Progenitor cell of endocrine pancreas (in vitro differentiated cells): Measurements from ENCODE around the gene PRKN. TPM values are rescaled to one million over a fixed set of nuclear protein-coding genes. Genes with fewer than 3 reads are reported as not detected.

Source experiments
- DNase-seq: peaks from one replicate; pipeline ENCODE4 v3.0.0; 2021; ENCODE audit warnings: low spot score; ENCODE audit not compliant: unreplicated experiment
- H3K27ac Mint-ChIP-seq: 2 replicates; pipeline ENCODE4 v1.8.0; 2021; ENCODE audit warnings: mild to moderate bottlenecking, moderate library complexity, mixed read lengths
- H3K27me3 Mint-ChIP-seq: 2 replicates; pipeline ENCODE4 v1.8.0; 2021; ENCODE audit warnings: mixed read lengths
- H3K36me3 Mint-ChIP-seq: 2 replicates; pipeline ENCODE4 v1.8.0; 2022; ENCODE audit warnings: mixed read lengths; ENCODE audit not compliant: insufficient read depth
- H3K4me1 Mint-ChIP-seq: 2 replicates; pipeline ENCODE4 v1.8.0; 2021; ENCODE audit warnings: low read depth, mixed read lengths
- H3K4me3 Mint-ChIP-seq: 2 replicates; pipeline ENCODE4 v1.8.0; 2021; ENCODE audit warnings: low read depth, mild to moderate bottlenecking, moderate library complexity, mixed read lengths
- H3K9me3 Mint-ChIP-seq: 2 replicates; pipeline ENCODE4 v1.8.0; 2021; ENCODE audit warnings: low read depth, mixed read lengths
- total RNA-seq: library from RNA; stranded (reverse); gene quantifications from 2 replicates; pipeline ENCODE4 v1.2.1, GENCODE V29; 2021
- TF ChIP-seq, protein P1 (sequence below): fragments of 200-600 bp; sonication (generic); IDR thresholded peaks from one replicate; pipeline ENCODE4 v1.5.0; 2021; ENCODE audit warnings: antibody characterized with exemption, mild to moderate bottlenecking; ENCODE audit not compliant: unreplicated experiment

The PRKN gene
- total RNA-seq, 1 donor from 2014 or later, result 4.6 TPM

DNA sequence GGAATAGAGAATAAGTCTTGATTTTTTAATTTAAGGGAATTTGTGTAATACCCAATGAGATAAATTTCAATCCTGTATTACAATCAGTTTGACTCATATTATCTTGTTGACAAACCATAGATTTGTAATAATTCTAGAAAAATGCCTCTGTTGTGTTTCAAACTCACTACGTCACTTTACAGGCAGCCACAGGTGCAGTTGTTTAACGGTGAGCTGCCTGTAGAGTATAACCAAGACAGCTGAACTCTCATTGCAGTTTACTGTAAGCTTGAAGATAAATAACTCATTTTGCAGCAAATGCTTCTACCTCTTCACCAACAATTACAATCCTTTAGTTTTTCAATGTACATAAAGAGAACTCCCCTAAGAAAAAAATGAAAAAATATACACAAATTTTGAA lies 114.3 kb downstream of the PRKN start:
- TF ChIP-seq, protein P1, sequence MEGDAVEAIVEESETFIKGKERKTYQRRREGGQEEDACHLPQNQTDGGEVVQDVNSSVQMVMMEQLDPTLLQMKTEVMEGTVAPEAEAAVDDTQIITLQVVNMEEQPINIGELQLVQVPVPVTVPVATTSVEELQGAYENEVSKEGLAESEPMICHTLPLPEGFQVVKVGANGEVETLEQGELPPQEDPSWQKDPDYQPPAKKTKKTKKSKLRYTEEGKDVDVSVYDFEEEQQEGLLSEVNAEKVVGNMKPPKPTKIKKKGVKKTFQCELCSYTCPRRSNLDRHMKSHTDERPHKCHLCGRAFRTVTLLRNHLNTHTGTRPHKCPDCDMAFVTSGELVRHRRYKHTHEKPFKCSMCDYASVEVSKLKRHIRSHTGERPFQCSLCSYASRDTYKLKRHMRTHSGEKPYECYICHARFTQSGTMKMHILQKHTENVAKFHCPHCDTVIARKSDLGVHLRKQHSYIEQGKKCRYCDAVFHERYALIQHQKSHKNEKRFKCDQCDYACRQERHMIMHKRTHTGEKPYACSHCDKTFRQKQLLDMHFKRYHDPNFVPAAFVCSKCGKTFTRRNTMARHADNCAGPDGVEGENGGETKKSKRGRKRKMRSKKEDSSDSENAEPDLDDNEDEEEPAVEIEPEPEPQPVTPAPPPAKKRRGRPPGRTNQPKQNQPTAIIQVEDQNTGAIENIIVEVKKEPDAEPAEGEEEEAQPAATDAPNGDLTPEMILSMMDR, result no peak
- no peak for DNase-seq
- no peaks in the 10 kb centered on the region for H3K9me3 Mint-ChIP-seq
- H3K4me3 Mint-ChIP-seq, result no peak overlapping the region
- peaks cover 1% of the 10 kb centered on the region for H3K4me1 Mint-ChIP-seq
- H3K27me3 Mint-ChIP-seq, result no peaks in the 10 kb centered on the region
- no peaks in the 10 kb centered on the region for H3K36me3 Mint-ChIP-seq
- H3K27ac Mint-ChIP-seq, result no peak overlapping the region

DNA sequence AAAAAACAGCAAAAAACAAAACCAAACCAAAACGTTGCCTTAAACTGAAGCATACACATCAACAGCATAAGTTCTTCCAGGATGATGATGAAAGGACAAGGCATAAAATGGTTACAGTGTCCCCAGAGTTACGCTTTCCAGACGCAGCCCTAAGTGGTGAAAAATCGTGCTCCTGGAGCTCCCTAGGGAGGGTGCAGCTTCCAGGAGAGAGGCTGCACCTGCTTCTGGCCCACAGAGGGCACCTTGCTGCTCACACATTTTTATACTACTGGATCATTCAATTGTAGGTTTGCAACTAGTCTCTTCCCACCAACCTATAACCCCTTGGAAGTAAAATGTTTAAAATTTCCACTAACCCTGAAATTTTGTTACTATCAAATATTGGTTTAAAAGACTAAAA lies 115.0 kb downstream of the PRKN start:
- H3K4me3 Mint-ChIP-seq, result no peak overlapping the region
- H3K36me3 Mint-ChIP-seq, result no peaks in the 10 kb centered on the region
- H3K4me1 Mint-ChIP-seq, result peaks cover 1% of the 10 kb centered on the region
- DNase-seq, result no peak
- no peaks in the 10 kb centered on the region for H3K27me3 Mint-ChIP-seq
- no peak overlapping the region for H3K27ac Mint-ChIP-seq
- TF ChIP-seq, protein P1, result no peak
- no peaks in the 10 kb centered on the region for H3K9me3 Mint-ChIP-seq

DNA sequence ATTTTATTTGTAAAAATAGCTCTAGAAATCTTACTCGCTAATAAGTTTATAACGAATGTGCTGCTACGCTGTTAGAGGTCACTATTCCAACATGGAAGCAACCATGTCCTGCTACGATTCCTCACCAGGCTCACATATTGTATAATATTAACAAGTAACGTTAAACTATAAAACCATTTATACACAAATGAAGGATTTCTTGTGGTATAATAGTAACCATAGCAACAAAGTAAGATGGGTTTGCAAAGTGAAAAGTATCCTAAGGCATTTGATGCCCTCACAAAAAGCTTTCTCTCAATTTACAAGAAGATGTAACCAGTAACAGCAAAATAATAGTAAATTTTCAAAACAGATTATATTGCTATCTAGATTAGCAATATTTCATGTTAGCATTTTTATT lies 117.2 kb downstream of the PRKN start:
- H3K36me3 Mint-ChIP-seq, result no peaks in the 10 kb centered on the region

DNA sequence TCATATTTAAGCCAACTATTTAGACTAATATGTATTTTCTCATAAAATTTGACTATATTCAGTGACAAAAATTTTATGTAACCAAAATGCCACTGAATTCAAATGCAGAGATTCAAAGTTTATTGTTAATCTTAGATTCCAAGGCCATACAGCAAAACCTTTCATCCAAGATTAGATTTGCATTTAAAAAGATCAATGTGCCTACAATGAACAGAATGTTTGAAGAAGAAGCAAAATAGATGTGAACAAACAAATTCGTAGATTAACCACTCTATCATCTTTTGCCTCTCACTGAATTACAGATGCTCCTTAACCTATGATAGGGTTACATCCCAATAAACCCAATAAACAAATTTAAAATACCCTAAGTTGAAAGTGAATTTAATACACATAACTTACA lies 121.7 kb downstream of the PRKN start:
- Mint-ChIP-seq H3K9me3 (no peaks in the 10 kb centered on the region), H3K36me3 (no peaks in the 10 kb centered on the region), H3K4me1 (peaks cover 12% of the 10 kb centered on the region), H3K27ac (no peak overlapping the region), H3K27me3 (peaks cover 4% of the 10 kb centered on the region), H3K4me3 (no peak overlapping the region)
- TF ChIP-seq, protein P1, result no peak
- DNase-seq, result no peak

More for the DNA sequence above, 117.2 kb downstream of the PRKN start:
- no peak overlapping the region for H3K4me3 Mint-ChIP-seq
- DNase-seq, result no peak
- H3K9me3 Mint-ChIP-seq, result no peaks in the 10 kb centered on the region
- no peaks in the 10 kb centered on the region for H3K4me1 Mint-ChIP-seq
- no peak overlapping the region for H3K27ac Mint-ChIP-seq
- TF ChIP-seq, protein P1, result no peak
- H3K27me3 Mint-ChIP-seq, result no peaks in the 10 kb centered on the region

DNA sequence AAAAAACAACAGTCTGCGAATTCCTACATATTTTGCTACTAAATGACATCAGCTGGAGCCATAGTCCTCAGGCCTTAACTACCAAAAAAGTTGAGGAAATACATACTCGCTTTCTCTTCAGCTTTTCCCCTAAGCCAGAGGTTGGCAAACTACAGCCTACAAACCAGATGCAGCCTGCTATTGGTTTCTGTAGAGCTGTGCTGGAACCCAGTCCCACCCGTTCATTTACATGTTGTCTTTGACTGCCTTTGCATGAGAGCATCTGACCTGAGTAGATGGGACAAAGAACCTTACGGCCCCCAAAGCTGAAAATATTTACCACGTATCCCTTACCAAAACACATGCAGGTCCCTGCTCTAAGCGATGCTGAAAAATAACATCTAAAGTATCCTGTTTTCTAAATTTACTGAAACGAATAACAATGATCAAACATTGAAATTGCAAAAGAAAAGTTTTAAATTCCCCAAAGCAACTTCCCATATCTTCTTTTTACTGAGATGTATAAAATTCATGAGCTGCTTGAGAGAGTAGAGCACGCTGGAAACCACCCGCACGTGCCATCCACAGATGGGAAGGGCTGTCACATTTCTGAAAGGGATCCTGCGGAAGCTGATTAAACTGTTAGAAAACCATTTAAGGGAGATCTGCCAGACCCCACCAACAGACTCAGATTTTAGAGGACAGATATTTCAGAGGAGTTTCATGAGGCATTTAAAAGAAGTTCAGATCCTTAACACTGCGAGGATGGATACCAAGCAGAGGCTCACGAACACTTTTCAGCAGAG lies 124.1 kb downstream of the PRKN start:
- Mint-ChIP-seq H3K9me3 (no peaks in the 10 kb centered on the region), H3K36me3 (no peaks in the 10 kb centered on the region), H3K4me3 (no peak overlapping the region), H3K4me1 (peaks cover 12% of the 10 kb centered on the region), H3K27ac (no peak overlapping the region), H3K27me3 (peaks cover 4% of the 10 kb centered on the region)
- TF ChIP-seq, protein P1, result no peak
- no peak for DNase-seq
